Kidney tubule cell (primary cell): Measurements from ENCODE around the gene PHKB.
"Not testable (repeated sequence)": the region's sequence is repeated elsewhere in the genome, so short reads cannot be mapped to it uniquely, and the experiment has no call there.

Source experiments
- DNase-seq: peaks from one replicate; pipeline ENCODE4 v3.0.0-alpha.2; 2018; ENCODE audit warnings: low spot score

The PHKB gene

GRCh38 chr16:47460711-47461597, at the start of gene PHKB, which contains the start of gene ITFG1:
Gene PHKB (plus strand): TSS chr16:47461331. CDS start chr16:47461351, 20 bp downstream.
Gene ITFG1 (minus strand): TSS chr16:47461063. CDS start chr16:47461045, 18 bp downstream.
- peak; percentile 95 for DNase-seq

GRCh38 chr16:47413041-47413440, 48.1 kb upstream of the PHKB start:
- no peak for DNase-seq

GRCh38 chr16:47416869-47417268, 44.3 kb upstream of the PHKB start:
- DNase-seq: no peak

- DNase-seq: no peak
Measured at GRCh38 chr16:47424846-47425245, 36.3 kb upstream of the PHKB start.

- no peak for DNase-seq
Measured at GRCh38 chr16:47426806-47427205, 34.3 kb upstream of the PHKB start.

- no peak for DNase-seq
Measured at GRCh38 chr16:47431960-47432359, 29.2 kb upstream of the PHKB start.

GRCh38 chr16:47434274-47434673, 26.9 kb upstream of the PHKB start:
- not testable (repeated sequence) for DNase-seq

GRCh38 chr16:47440066-47440465, 21.1 kb upstream of the PHKB start:
- DNase-seq: not testable (repeated sequence)

- DNase-seq: not testable (repeated sequence)
Measured at GRCh38 chr16:47442884-47443283, 18.2 kb upstream of the PHKB start.

- no peak for DNase-seq
Measured at GRCh38 chr16:47446431-47446830, 14.7 kb upstream of the PHKB start.

- DNase-seq: no peak
Measured at GRCh38 chr16:47448830-47449575, 12.1 kb upstream of the PHKB start.

GRCh38 chr16:47449788-47450187, 11.3 kb upstream of the PHKB start:
- DNase-seq: no peak

GRCh38 chr16:47458331-47458730, 2.8 kb upstream of the PHKB start:
- no peak for DNase-seq

GRCh38 chr16:47459603-47460002, 1.5 kb upstream of the PHKB start:
- no peak for DNase-seq

GRCh38 chr16:47460359-47460710, 796 bp upstream of the PHKB start:
- DNase-seq: peak; percentile 70

GRCh38 chr16:47461598-47462266, 601 bp downstream of the PHKB start:
- DNase-seq: peak; percentile 81

- no peak for DNase-seq
Measured at GRCh38 chr16:47463771-47464624, 2.9 kb downstream of the PHKB start.

GRCh38 chr16:47465919-47466630, 4.9 kb downstream of the PHKB start:
- no peak for DNase-seq

- no peak for DNase-seq
Measured at GRCh38 chr16:47467501-47467900, 6.4 kb downstream of the PHKB start.

GRCh38 chr16:47468070-47468689, 7.0 kb downstream of the PHKB start:
- not testable (repeated sequence) for DNase-seq
